GM12878 (cell line): ENCODE data around the gene SLAMF9. TPM values are rescaled to one million over a fixed set of nuclear protein-coding genes. Genes with fewer than 3 reads are reported as not detected.

ENCODE experiments used
- ATAC-seq: fragments of 200-7000 bp; cut with Tn5 transposase; 3 replicates; pipeline ENCODE4 v1.9.1; 2020; ENCODE audit warnings: mild to moderate bottlenecking, moderate library complexity
- BruUV-seq: library from RNA; stranded (reverse); fragments of 400-500 nt; replicated peaks from 2 replicates; lab custom pipeline; 2021; lab: Mats Ljungman, UMichigan
- CTCF ChIA-PET: fragments of 300-600 bp; sonication (Branson Sonifier 250); formaldehyde crosslinking; extraction: SDS; loops from one replicate; lab custom pipeline; 2021; ENCODE audit warnings: inconsistent platforms; lab: Yijun Ruan, JAX
- POLR2A ChIA-PET: fragments of 350-600 bp; formaldehyde crosslinking; extraction: SDS; loops from one replicate; lab custom pipeline; 2021; ENCODE audit warnings: inconsistent platforms; lab: Charles Lee
- RAD21 ChIA-PET: fragments of 300-600 bp; sonication (Branson Sonifier 250); formaldehyde crosslinking; loops from one replicate; lab custom pipeline; 2023; ENCODE audit warnings: antibody characterized with exemption; ENCODE audit not compliant: unreplicated experiment; lab: Charles Lee
- SMC1A ChIA-PET: fragments of 300-600 bp; sonication (Branson Sonifier 250); formaldehyde crosslinking; loops from one replicate; lab custom pipeline; 2023; ENCODE audit not compliant: unreplicated experiment, uncharacterized antibody; lab: Charles Lee
- DNase-seq: peaks from one replicate; pipeline ENCODE4 v3.0.0-alpha.2; 2011; ENCODE audit warnings: low read depth, low spot score
- FAIRE-seq: peaks from 3 replicates; lab custom pipeline; 2011; peaks lifted over from hg19 to GRCh38; lab: Jason Lieb, UNC
- H2AFZ ChIP-seq: 2 replicates; pipeline ENCODE4 v1.6.0; 2011; ENCODE audit warnings: low read depth, low read length, control low read depth; ENCODE audit not compliant: control insufficient read depth
- H3K27ac ChIP-seq: 2 replicates; pipeline ENCODE4 v1.5.1; 2011; ENCODE audit warnings: control low read depth; ENCODE audit not compliant: control insufficient read depth, insufficient read depth
- H3K27me3 ChIP-seq, 2 experiments: replicated peaks in 1 of 2; 2 replicates each; pipeline versions ENCODE4 v1.6.0 to v1.6.1; 2011; ENCODE audit warnings: low read length in 1 of 2; ENCODE audit not compliant: control insufficient read depth in 2 of 2, insufficient read depth in 2 of 2
- H3K36me3 ChIP-seq, 2 experiments: 2 replicates each; pipeline ENCODE4 v1.5.1; 2011; ENCODE audit warnings: low read length in 1 of 2; ENCODE audit not compliant: control insufficient read depth in 2 of 2, insufficient read depth in 2 of 2
- H3K4me1 ChIP-seq: 2 replicates; pipeline ENCODE4 v1.6.1; 2011; ENCODE audit warnings: mild to moderate bottlenecking, low read length, moderate library complexity, mixed read lengths; ENCODE audit not compliant: control insufficient read depth, insufficient read depth
- H3K4me2 ChIP-seq: 2 replicates; pipeline ENCODE4 v1.6.0; 2011; ENCODE audit warnings: control low read depth; ENCODE audit not compliant: control insufficient read depth, insufficient read depth
- H3K4me3 ChIP-seq: fragments of 200-600 bp; sonication (generic); 2 replicates; pipeline ENCODE4 v1.5.1; 2016
- H3K79me2 ChIP-seq: 2 replicates; pipeline ENCODE4 v1.6.0; 2011; ENCODE audit warnings: low read length; ENCODE audit not compliant: control insufficient read depth, insufficient read depth
- H3K9ac ChIP-seq: 2 replicates; pipeline ENCODE4 v1.8.0; 2011; ENCODE audit warnings: low read length, control low read depth, mixed read lengths; ENCODE audit not compliant: control insufficient read depth, insufficient read depth
- H3K9me3 ChIP-seq: replicated peaks from 3 replicates; pipeline ENCODE4 v1.5.1; 2011; ENCODE audit warnings: mild to moderate bottlenecking, low read length; ENCODE audit not compliant: control insufficient read depth, insufficient read depth
- H4K20me1 ChIP-seq: 2 replicates; pipeline ENCODE4 v1.6.0; 2011; ENCODE audit not compliant: control insufficient read depth, insufficient read depth
- BCL11A ChIP-seq: IDR thresholded peaks from 2 replicates; pipeline ENCODE4 v1.6.1; 2011; ENCODE audit warnings: low read depth, low read length
- EGR1 ChIP-seq, 2 experiments: IDR thresholded peaks; 1 replicate in 1 of 2; 2 replicates in 1 of 2; pipeline ENCODE4 v1.6.1; 2011 to 2012; ENCODE audit warnings: low read depth in 2 of 2, low read length in 2 of 2, borderline replicate concordance in 1 of 2, mild to moderate bottlenecking in 1 of 2, moderate library complexity in 1 of 2
- EZH2 ChIP-seq: IDR thresholded peaks from 2 replicates; pipeline ENCODE4 v1.6.1; 2012; ENCODE audit warnings: low read depth, mild to moderate bottlenecking, control low read depth, inconsistent platforms, low read length, borderline replicate concordance; ENCODE audit not compliant: control insufficient read depth
- NFIC ChIP-seq: IDR thresholded peaks from 2 replicates; pipeline ENCODE4 v1.6.1; 2012; ENCODE audit warnings: low read depth, mild to moderate bottlenecking, inconsistent platforms, low read length, moderate library complexity
- NFXL1 ChIP-seq: fragments of 450-650 bp; IDR thresholded peaks from 2 replicates; pipeline ENCODE4 v1.6.1; 2017; ENCODE audit warnings: antibody characterized with exemption, mild to moderate bottlenecking, borderline replicate concordance
- NR2C2 ChIP-seq: IDR thresholded peaks from 2 replicates; pipeline ENCODE4 v1.6.1; 2011; ENCODE audit warnings: borderline replicate concordance, low read depth; ENCODE audit not compliant: control insufficient read depth, insufficient read length
- YY1 ChIP-seq: IDR thresholded peaks from 2 replicates; pipeline ENCODE4 v1.6.1; 2011; ENCODE audit warnings: low read depth, mild to moderate bottlenecking, low read length
- ZNF622 ChIP-seq: fragments of 450-650 bp; IDR thresholded peaks from 2 replicates; pipeline ENCODE4 v1.6.1; 2017; ENCODE audit warnings: mild to moderate bottlenecking, inconsistent platforms
- WGBS: methylation state at CpG from one replicate; pipeline ENCODE4 v1.1.6; 2016; ENCODE audit warnings: low lambda C conversion rate; ENCODE audit not compliant: insufficient replicate concordance, insufficient coverage; ENCODE audit errors: missing lambda C conversion rate; 5-methylcytosine and 5-hydroxymethylcytosine counted together
- in situ Hi-C: fragments of 300-500 bp; cut with MboI; formaldehyde crosslinking; loops from 9 replicates; pipeline ENCODE4 v1.14.3; 2018; ENCODE audit warnings: mixed read lengths
- intact Hi-C: fragments of 100-400 bp; cut with micrococcal nuclease; formaldehyde crosslinking; loops from one replicate; pipeline ENCODE4 v1.14.2; 2022; ENCODE audit not compliant: unreplicated experiment
- polyA plus RNA-seq, 11 experiments: library from polyadenylated mRNA; depleted of rRNA in 4 of 11; unstranded in 6 of 11; stranded (reverse) in 5 of 11; fragments of >200 nt; fragmentation: Nextera tagmentation in 4 of 11; fragmentation: Illumina TruSeq in 1 of 11; extraction: Ambion mirVana in 4 of 11; extraction: Trizol in 1 of 11; gene quantifications; 1 replicate in 1 of 11; 2 replicates in 10 of 11; pipeline versions ENCODE4 v1.2.1 to v1.2.3, GENCODE V29; 2011 to 2016; ENCODE audit warnings: inconsistent platforms in 2 of 11, missing spikeins in 2 of 11, low read depth in 1 of 11
- total RNA-seq, 4 experiments: library from RNA; depleted of rRNA in 3 of 4; stranded (reverse); fragments of >200 nt in 3 of 4; fragmentation: Illumina TruSeq in 1 of 4; extraction: Trizol in 1 of 4; gene quantifications; 2 replicates each; pipeline versions ENCODE4 v1.2.1 to v1.2.3, GENCODE V29; 2013 to 2021
- TF ChIP-seq, protein P1 (sequence below): IDR thresholded peaks from 2 replicates; pipeline ENCODE4 v1.6.1; 2011; ENCODE audit warnings: low read depth, mild to moderate bottlenecking, low read length, moderate library complexity, borderline replicate concordance; ENCODE audit errors: extremely low read depth
- TF ChIP-seq, protein P2 (sequence below): fragments of 450-650 bp; formaldehyde crosslinking; IDR thresholded peaks from 2 replicates; pipeline ENCODE4 v1.4.0; 2022; ENCODE audit warnings: mild to moderate bottlenecking, moderate library complexity
- TF ChIP-seq, protein P3 (sequence below), 3 experiments: IDR thresholded peaks in 2 of 3; conservative IDR thresholded peaks in 1 of 3; 2 replicates each; pipeline ENCODE4 v1.5.1; 2011; ENCODE audit warnings: low read depth in 3 of 3, low read length in 3 of 3, mild to moderate bottlenecking in 3 of 3, control low read depth in 2 of 3, moderate library complexity in 2 of 3, inconsistent platforms in 1 of 3, mixed read lengths in 1 of 3; ENCODE audit not compliant: control insufficient read depth in 2 of 3, insufficient read depth in 1 of 3; ENCODE audit errors: extremely low read depth in 1 of 3

SLAMF9 gene
- total and polyA plus RNA-seq, 10 of the 15 experiments (the other 5 are each of a cell fraction or from before 2014, with no cell fraction given), result not detected

DNA sequence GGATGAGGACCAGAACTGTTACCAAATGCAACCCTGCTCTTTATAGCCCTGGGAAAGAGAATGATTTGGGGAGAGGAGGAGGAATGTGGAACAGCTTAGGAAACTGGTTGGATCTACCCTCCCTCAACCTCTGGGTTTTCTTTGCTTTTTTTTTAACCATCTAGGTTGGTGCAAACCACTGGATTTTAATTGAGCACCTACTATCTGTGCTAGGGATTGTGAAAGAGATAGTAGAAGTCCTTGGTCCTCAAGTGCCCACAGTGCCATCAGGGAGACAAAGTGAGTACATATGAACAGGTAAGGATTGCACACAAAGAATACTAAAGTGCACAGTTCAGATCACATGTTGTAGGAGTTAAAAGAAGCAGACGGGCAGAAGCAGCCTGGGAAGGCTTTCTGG, 33.4 kb downstream of the SLAMF9 start (continued):
- TF ChIP-seq YY1, result no peak
- no peak for TF ChIP-seq NFIC

DNA sequence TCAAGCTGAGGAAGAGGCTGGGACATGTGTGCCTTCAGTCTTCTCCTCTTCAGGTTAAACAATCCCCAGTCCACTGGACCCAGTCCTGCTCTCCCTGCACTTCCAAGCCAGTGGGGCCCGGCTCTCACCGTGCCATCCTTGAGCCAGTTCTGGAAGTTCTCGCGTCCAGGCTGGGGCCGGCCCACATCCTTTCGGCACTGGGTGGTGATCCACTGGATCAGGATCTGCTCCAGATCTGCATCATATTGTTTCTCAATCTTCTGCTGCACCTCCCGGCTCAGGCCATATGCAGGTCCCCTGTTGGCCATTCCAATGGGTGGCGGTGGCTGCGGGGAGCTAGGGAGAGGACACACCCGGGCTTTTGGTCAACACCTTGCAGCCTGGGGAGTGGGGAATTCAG, 33.8 kb downstream of the SLAMF9 start:
- SMC1A ChIA-PET, result interaction anchor here (1.4 to 6.5 kb wide), 2 partner anchors 28 to 42 kb away, joined by 3 to 83 read pairs; no protein-coding TSS in a partner anchor
- RAD21 ChIA-PET, result interaction anchor here (7.5 kb wide), 1 partner anchor 29 kb away, joined by 94 read pairs; no protein-coding TSS in a partner anchor
- no peak overlapping the region for H3K4me3 ChIP-seq
- BruUV-seq, result no TSS peak
- peaks cover 8 to 28% of the 10 kb centered on the region in 2 experiments; a peak in 3 of 4 replicates for H3K36me3 ChIP-seq
- H3K4me1 ChIP-seq, result peaks cover 24% of the 10 kb centered on the region
- no peaks in the 10 kb centered on the region for H4K20me1 ChIP-seq
- H3K9ac ChIP-seq, result no peak overlapping the region
- ATAC-seq, result no peak
- peak overlapping the region; percentile 68 for H3K4me2 ChIP-seq
- H3K79me2 ChIP-seq, result peaks cover 59% of the 10 kb centered on the region
- no peak for FAIRE-seq
- H3K27me3 ChIP-seq, result no peaks in the 10 kb centered on the region
- DNase-seq, result no peak
- 98% methylated on average over 10 of the region's 10 CpGs for WGBS
- CTCF ChIA-PET, result interaction anchor here (1.0 to 22.4 kb wide), 2 partner anchors 27 to 84 kb away, joined by 3 to 422 read pairs; no protein-coding TSS in a partner anchor
- in situ Hi-C loops (no loop called here), intact Hi-C loops (loop anchor here (10.0 kb wide), 1 partner anchor 845 kb away; the partner anchor contains the start of gene AIM2)
- H2AFZ ChIP-seq, result no peak overlapping the region
- POLR2A ChIA-PET, result no interaction called here
- peak overlapping the region; percentile 82; the same call in 1 of the 2 replicates for H3K27ac ChIP-seq
- H3K9me3 ChIP-seq, result no peaks in the 10 kb centered on the region
- TF ChIP-seq, protein P1, sequence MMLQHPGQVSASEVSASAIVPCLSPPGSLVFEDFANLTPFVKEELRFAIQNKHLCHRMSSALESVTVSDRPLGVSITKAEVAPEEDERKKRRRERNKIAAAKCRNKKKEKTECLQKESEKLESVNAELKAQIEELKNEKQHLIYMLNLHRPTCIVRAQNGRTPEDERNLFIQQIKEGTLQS, result no peak
- TF ChIP-seq, protein P2, sequence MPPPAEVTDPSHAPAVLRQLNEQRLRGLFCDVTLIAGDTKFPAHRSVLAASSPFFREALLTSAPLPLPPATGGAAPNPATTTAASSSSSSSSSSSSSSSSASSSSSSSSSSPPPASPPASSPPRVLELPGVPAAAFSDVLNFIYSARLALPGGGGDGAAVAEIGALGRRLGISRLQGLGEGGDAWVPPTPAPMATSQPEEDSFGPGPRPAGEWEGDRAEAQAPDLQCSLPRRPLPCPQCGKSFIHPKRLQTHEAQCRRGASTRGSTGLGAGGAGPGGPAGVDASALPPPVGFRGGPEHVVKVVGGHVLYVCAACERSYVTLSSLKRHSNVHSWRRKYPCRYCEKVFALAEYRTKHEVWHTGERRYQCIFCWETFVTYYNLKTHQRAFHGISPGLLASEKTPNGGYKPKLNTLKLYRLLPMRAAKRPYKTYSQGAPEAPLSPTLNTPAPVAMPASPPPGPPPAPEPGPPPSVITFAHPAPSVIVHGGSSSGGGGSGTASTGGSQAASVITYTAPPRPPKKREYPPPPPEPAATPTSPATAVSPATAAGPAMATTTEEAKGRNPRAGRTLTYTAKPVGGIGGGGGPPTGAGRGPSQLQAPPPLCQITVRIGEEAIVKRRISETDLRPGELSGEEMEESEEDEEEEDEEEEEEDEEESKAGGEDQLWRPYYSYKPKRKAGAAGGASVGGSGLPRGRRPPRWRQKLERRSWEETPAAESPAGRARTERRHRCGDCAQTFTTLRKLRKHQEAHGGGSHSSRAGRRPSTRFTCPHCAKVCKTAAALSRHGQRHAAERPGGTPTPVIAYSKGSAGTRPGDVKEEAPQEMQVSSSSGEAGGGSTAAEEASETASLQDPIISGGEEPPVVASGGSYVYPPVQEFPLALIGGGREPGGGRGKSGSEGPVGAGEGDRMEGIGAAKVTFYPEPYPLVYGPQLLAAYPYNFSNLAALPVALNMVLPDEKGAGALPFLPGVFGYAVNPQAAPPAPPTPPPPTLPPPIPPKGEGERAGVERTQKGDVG (CRISPR knock-in tag), result no peak
- TF ChIP-seq BCL11A (no peak), EZH2 (no peak), NR2C2 (no peak), EGR1 (IDR thresholded peaks at IDR 0.05; ENCODE audit: borderline replicate concordance in 1 of 2, low read depth in 2 of 2, low read length in 2 of 2) (no peak), NFXL1 (no peak), ZNF622 (no peak)
- TF ChIP-seq, protein P3, sequence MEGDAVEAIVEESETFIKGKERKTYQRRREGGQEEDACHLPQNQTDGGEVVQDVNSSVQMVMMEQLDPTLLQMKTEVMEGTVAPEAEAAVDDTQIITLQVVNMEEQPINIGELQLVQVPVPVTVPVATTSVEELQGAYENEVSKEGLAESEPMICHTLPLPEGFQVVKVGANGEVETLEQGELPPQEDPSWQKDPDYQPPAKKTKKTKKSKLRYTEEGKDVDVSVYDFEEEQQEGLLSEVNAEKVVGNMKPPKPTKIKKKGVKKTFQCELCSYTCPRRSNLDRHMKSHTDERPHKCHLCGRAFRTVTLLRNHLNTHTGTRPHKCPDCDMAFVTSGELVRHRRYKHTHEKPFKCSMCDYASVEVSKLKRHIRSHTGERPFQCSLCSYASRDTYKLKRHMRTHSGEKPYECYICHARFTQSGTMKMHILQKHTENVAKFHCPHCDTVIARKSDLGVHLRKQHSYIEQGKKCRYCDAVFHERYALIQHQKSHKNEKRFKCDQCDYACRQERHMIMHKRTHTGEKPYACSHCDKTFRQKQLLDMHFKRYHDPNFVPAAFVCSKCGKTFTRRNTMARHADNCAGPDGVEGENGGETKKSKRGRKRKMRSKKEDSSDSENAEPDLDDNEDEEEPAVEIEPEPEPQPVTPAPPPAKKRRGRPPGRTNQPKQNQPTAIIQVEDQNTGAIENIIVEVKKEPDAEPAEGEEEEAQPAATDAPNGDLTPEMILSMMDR (IDR thresholded peaks at IDR 0.05 in 2 of 3, conservative IDR thresholded peaks at IDR 0.05 in 1 of 3; ENCODE audit: control insufficient read depth in 2 of 3, extremely low read depth in 1 of 3, insufficient read depth in 1 of 3, low read depth in 3 of 3, low read length in 3 of 3), result no peak
